DMS 273 treated with DMSO at 0.1 percent for 48 hours (cell line): ENCODE data around the gene RACGAP1.

Experiments
- DNase-seq: peaks from one replicate; lab custom pipeline; 2025; lab: John Stamatoyannopoulos, UW

Gene RACGAP1, protein sequence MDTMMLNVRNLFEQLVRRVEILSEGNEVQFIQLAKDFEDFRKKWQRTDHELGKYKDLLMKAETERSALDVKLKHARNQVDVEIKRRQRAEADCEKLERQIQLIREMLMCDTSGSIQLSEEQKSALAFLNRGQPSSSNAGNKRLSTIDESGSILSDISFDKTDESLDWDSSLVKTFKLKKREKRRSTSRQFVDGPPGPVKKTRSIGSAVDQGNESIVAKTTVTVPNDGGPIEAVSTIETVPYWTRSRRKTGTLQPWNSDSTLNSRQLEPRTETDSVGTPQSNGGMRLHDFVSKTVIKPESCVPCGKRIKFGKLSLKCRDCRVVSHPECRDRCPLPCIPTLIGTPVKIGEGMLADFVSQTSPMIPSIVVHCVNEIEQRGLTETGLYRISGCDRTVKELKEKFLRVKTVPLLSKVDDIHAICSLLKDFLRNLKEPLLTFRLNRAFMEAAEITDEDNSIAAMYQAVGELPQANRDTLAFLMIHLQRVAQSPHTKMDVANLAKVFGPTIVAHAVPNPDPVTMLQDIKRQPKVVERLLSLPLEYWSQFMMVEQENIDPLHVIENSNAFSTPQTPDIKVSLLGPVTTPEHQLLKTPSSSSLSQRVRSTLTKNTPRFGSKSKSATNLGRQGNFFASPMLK

GRCh38 chr12:50025187-50026059, at the start of gene RACGAP1:
TSS of gene RACGAP1 (minus strand) at chr12:50025494. CDS start at chr12:50016715, 8,779 bp downstream.
- peak; percentile 87 for DNase-seq

- DNase-seq = no peak
These were observed 48.4 kb upstream of the RACGAP1 start for GRCh38 chr12:50073712-50074111.

- DNase-seq = no peak
These were observed 47.9 kb upstream of the RACGAP1 start for GRCh38 chr12:50073206-50073605.

DNA sequence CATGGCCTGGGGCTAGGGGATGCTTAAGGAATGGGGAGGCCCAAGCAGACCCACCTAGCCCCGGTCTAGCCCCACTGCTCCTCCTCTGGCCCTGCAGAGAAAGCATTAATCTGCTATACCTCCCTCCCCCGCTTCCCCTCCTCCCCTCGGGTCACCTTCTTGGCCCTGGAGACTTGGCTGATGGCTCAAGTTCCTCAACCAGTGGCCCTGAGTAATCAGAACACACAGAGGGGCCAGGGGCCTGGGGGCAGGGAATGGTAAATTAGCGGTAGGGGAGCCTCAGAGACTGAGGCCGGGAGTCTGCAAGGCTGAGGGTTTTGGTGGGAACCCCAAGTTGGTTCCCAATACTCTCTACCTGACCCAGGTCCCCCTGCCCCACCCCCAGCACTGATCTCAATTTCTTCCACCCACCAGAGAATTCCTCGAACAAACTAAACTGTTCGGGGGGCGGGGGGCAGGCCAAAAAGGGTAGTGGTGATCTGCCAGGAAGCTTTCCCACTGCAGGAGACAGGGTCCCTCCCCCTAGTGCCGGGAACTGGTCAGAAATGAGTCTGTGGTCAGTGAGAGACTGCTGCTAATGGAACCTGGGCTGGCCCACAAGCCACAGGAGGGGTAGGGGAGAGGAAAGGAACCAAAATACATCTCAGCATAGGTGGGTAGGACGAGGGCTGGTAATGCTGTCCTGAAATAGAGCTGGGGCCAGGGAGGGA, 47.1 kb upstream of the RACGAP1 start:
- DNase-seq = no peak

DNA sequence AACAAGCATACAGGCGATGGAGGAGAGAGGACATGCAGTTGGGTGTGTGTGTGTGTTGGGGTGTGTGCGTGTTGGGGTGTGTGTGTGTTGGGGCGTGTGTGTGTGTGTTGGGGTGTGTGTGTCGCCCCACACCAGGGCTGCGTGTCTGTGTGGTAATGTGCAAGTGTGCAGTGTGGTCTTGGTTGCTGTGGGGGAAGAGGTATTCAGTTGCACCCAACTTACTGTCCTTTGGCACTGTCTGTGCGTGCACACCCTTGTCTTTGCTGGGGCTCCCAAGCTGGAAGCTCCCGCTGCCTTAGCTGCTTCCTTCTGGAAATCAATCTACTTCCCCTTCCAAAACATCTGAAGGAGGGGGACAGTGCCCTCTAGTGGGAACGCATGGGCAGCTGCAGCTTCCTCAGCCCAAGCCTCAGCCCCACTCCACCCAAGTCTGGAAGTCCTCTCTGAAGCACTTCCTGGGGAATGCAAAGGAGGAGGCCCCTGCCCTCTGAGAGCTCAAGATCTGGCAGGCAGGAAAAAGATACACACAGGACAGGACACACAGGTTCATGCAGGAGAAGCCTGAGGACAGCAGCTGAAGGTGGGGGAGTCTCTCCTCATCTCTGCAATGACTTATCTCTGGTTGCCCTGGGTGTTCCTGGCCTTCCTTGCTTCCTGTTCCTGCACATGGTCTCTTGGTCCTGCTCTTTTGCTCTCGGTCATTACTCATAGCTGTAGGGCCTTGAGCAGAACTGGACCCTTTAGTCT, 45.2 kb upstream of the RACGAP1 start:
- no peak for DNase-seq

GRCh38 chr12:50069539-50069938, 44.2 kb upstream of the RACGAP1 start:
- no peak for DNase-seq

GRCh38 chr12:50069069-50069468, 43.8 kb upstream of the RACGAP1 start:
- no peak for DNase-seq

GRCh38 chr12:50066402-50066801, 41.1 kb upstream of the RACGAP1 start:
- DNase-seq = no peak

DNA sequence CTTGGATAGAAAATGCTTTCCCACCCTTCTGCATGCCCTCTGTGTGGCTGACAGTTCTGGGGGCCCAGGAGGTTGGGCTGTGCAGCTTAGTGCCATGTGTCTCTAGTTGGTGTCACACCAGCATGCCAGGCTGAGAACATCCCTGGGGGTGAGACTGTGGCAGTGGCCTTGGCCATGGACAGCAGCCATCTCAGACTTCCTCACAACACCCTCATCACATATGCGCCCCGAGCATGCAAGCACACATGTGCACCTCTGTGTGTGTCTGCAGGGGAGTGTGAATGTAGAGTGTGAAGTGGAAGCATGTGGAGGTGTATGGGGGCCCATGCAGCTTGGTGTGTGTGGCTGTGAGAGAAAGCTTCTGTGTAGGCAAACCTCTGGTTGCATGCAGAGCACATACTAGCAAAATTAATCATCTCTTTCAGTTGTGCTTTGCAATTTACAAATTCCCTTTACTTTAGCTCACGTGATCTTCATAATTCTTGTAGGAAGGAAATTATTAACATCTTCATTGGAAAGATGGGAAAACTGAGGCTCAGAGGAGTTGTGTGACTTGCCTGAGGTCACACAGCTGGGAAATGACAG, 40.5 kb upstream of the RACGAP1 start:
- DNase-seq = no peak

DNA sequence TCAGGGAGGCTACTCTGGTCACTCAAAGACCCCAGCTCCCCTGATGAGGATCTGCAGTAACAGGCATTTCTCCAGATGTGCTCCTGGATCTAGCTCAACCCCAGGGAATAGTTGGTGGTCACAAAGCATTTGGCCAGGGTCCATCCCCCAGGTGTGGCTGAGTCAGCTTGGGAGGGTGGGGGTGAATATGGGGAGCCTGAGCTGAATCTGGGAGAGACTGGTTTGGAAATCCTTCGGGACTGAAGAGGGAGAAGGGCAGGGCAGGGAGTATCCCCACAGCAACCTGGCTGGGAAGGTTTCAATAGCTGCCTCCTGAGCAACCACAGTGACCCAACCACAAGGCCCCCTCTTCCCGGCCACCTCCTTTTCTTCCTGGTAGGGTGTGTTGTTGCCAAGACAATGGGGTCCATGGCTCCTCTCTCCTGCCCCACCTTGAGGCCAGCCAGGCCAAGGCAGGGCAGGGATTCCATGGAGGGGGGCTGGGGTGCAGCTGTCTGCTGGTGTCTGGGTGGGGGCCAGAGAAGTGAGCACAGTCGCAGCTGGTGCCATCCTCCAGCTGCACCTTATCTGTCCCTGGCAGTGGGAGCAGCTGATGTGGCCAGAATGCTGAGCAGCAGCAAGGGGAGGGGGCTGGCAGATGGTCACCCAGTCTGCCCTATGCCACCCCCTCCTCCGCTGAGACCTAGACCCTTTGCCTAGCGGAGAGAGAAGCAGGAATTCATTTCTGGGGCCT, 37.6 kb upstream of the RACGAP1 start:
- no peak for DNase-seq

GRCh38 chr12:50061946-50062686, 36.8 kb upstream of the RACGAP1 start:
- DNase-seq = no peak

DNA sequence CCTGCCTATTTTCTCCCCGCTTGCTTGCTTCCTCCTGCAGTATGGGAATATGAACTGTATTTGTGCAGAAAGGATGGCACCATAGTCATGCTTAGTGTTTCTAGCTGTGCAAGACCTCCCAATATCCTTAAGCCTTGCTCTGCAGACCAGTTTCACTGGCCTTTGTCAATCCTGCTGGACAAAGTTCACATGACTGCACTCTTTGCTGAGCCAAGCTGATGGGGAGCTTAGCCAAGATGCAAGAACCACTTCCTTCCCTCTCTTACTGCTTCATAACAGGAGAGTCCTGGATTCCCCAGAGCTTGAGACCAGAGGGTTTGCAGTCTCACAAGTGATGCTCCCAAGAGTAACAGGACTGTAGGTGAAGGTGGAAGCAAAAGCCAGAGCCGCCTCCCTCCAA, 35.9 kb upstream of the RACGAP1 start:
- DNase-seq = no peak

GRCh38 chr12:50060120-50060468, 34.8 kb upstream of the RACGAP1 start:
- no peak for DNase-seq

GRCh38 chr12:50059440-50060119, 34.3 kb upstream of the RACGAP1 start:
- no peak for DNase-seq

DNA sequence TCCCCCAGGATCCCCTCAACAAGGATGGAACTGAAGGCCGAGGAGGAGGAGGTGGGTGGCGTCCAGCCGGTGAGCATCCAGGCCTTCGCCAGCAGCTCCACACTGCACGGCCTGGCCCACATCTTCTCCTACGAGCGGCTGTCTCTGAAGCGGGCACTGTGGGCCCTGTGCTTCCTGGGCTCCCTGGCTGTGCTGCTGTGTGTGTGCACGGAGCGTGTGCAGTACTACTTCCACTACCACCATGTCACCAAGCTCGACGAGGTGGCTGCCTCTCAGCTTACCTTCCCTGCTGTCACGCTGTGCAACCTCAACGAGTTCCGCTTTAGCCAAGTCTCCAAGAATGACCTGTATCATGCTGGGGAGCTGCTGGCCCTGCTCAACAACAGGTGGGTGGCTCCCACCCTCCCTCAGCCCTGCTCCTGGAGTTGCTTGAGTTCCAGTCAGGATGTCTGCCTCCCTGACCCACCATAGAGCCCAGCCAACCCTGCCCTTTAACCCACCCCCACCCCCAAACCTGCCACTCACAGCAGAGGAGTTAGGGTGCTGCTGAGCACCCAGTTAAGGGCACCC, 33.5 kb upstream of the RACGAP1 start:
- DNase-seq = no peak

DNA sequence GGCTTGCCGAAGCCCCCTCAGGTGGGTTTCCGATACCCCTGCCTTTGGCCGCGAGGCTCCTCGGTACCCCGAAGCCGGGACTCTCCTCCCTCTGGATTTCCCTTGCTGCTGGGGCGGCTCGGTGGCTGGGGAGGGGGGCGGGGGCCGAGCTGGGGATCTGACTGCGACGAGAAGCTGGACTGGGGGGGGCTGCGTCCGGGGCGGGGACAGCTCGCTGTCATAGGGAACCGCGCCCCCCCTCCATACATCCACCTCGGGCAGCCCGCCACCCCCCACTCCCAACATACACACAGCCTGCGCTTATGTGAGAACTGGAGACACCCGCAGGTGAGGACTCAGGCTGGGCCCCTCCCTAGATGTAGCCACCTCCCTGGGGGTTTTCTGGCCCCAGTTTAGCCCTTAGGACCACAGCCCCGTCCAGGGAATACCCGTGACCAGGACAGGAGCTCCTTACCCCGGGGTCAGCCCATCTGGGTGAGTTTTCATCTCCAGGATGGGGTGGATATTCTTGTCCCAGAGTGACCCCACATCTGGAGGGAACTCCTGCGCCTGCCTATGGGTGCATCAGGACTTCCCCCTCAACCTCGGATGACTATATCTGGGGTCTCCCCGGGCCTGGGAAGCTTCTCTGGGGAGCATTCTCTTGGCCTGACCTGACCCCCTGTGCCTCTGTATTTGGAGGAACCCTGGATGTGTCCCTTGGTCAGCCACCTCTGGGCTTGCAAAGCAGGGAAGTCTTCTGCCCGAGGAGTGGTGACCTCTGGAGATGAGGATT, 32.8 kb upstream of the RACGAP1 start:
- DNase-seq = no peak

DNA sequence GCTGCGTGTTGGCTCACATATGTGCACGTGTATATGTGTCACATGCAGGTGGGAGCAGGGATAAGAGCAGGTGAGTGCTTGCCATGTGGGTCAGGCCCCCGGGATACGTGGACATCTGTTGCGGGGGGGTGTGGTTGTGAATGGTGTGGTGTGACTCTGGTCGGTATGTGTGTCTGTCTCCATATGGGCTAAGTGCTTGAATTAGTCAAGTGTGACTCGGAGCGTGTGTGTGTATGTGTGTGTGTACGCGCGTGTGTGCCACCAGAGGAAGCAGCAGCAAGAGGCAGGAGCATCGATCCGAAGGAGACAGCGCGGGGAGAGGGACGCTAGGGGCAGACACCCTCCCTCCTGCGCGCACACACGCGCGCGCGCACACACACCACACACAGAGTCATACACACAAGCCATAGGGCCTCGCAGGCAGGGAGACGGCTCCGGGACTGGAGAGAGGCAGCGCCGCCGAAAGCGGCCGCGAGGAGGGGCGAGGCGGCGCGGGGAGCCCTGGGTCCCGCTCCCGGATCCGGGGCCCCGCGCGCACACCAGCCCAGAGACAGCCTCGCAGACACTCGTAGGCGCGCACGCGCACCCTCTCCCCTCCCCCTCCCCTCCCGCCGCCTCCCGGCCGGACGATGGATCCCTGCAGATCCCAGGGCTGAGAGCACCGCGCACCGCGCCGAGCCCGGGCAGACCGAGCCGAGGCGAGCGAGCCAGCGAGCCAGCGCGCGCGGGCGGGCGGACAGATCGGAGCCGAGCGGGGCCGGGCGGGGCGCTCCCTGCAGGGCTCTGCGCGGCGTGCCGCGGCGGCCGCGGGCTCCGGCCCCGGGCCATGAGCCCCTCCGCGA, 31.9 kb upstream of the RACGAP1 start, which contains the start of gene ASIC1:
ASIC1 (plus strand) TSS at position 597 of the 842 bp plus-strand sequence. CDS start 1,171 bp downstream, outside the sequence.
- DNase-seq = no peak
